ENCODE results near the gene OTC.
A peak's percentile ranks its signal among the peaks of the same experiment; 100 is the strongest.

The OTC gene

DNA sequence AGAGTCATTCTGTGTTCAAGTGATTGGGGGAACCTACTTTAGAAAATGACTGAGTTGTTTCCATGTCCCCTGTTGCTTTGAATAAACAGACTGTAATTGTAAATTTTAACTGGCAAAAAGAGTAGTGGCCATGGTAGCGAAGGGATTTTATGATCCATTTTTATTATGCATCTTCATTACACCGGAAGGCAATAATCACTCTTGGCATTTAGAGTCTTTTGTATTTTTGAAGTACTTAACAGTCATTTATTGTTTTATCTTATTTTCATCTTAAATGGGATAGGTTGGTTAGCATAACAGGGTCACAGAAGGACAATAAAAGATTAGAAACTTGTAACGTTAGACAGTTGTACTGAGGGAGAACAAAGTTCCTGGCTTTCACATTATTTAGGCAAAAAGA is 11.0 kb upstream of the OTC start:
- Histone ChIP-seq H3K14ac (ENCODE audit: low read length) (no peak overlapping the region), H3K18ac (ENCODE audit: low read length) (no peak overlapping the region)
- WGBS (ENCODE audit: extremely low coverage, insufficient coverage, insufficient read length) = no CpG with 5 or more reads among the region's 3 CpGs

DNA sequence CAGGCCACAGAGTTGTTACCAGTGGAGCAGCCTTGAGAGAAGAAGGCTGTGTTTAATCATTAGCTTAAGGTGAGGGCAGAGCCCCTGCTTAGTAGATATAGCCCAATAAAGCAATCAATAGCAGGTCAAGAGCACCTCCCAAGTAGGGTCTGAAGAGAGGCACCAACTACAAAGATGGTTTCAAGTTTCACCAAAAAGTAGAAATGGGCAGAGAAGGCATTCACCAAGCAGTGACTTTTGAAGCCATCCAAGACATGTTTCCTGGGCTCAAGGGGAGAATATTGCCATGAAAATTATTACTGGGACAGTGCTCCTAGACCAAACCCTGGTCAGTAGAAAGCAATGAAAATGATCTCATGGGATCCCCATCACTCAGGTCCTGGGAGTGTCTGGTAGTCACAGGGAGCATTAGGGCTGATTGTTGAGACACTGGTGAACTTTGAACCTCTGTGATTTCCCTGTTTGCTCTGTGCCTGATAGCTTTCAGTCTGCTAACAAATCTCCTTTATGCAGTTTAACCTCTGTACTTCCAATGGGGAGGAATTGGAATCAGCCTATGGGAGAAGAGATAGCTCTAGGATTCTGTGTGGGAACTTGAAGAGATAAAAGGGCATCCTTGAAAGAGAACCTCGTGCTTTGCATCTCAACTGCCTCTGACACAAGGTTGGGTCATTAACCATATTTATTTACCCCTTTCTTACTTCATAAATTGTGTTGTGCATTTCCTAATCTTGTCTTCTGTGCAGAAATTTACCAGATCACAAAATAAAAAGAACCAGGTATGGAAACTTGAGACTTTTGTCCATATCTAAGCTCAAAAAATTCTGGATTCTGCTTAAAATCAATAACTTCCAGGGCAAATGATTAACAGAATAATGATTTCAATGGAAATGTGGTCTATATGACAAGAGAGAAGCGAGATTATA is 9.3 kb upstream of the OTC start:
- Histone ChIP-seq H3K79me2 (ENCODE audit: control insufficient read depth, insufficient read depth, low read length, poor library complexity) (no peaks in the 10 kb centered on the region), H2AK5ac (ENCODE audit: low read length) (no peak overlapping the region)

More for the DNA sequence above, 11.0 kb upstream of the OTC start:
- H3K4me1 ChIP-seq (ENCODE audit: control insufficient read depth in 1 of 2, insufficient read depth in 2 of 2, low read length in 2 of 2) = no peaks in the 10 kb centered on the region
- H3K9me3 ChIP-seq (ENCODE audit: insufficient read depth, low read depth, low read length) = no peaks in the 10 kb centered on the region
- H2AFZ ChIP-seq (ENCODE audit: insufficient read depth, low read length, poor library complexity) = no peak overlapping the region
- H2AK5ac ChIP-seq (ENCODE audit: low read length) = no peak overlapping the region
- no peaks in the 10 kb centered on the region for H3K36me3 ChIP-seq (ENCODE audit: control insufficient read depth in 1 of 2, insufficient read depth in 2 of 2, low read length in 2 of 2)
- H3K4ac ChIP-seq (ENCODE audit: low read depth, low read length) = no peak overlapping the region
- H3K23ac ChIP-seq (ENCODE audit: low read length) = no peak overlapping the region
- no peak for DNase-seq
- no peak overlapping the region for H3K4me3 ChIP-seq (ENCODE audit: low read depth, low read length)
- H3K9ac ChIP-seq (ENCODE audit: low read length) = no peak overlapping the region
- H2BK5ac ChIP-seq (ENCODE audit: low read depth, low read length, poor library complexity) = no peak overlapping the region
- no peak overlapping the region for H4K8ac ChIP-seq (ENCODE audit: low read depth, low read length)
- H3K4me2 ChIP-seq (ENCODE audit: low read length) = no peak overlapping the region
- H4K91ac ChIP-seq (ENCODE audit: low read depth, low read length) = no peak overlapping the region
- H3K79me2 ChIP-seq (ENCODE audit: control insufficient read depth, insufficient read depth, low read length, poor library complexity) = no peaks in the 10 kb centered on the region
- no peak overlapping the region for H2BK120ac ChIP-seq (ENCODE audit: insufficient read depth, low read length, poor library complexity)
- H3K79me1 ChIP-seq (ENCODE audit: low read length) = no peaks in the 10 kb centered on the region
- H2BK12ac ChIP-seq (ENCODE audit: low read length) = no peak overlapping the region
- H3K27me3 ChIP-seq (ENCODE audit: insufficient read depth, low read length) = no peaks in the 10 kb centered on the region
- H3K27ac ChIP-seq (ENCODE audit: low read depth, low read length) = no peak overlapping the region
- H4K12ac ChIP-seq (ENCODE audit: low read depth, low read length) = no peak overlapping the region

DNA sequence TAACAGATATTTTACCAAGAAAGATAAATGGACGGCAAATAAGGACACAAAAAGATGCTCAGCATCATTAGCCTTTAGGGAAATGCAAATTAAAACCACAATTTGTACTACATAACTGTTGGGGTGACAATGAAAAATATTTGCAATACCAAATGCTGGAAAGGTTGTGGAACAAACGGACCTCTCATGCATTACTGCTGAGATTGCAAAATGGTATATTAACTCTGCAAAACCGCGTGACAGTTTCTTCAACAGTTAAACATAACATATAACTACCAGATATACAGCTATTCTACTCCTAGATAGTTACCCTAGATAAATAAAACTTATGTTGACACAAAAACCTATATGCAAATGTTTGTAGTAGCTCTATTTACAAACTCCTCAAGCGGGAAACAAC is 6.3 kb upstream of the OTC start:
- no peak overlapping the region for H3K4me2 ChIP-seq (ENCODE audit: low read length)
- H3K79me1 ChIP-seq (ENCODE audit: low read length) = no peaks in the 10 kb centered on the region
- H2BK120ac ChIP-seq (ENCODE audit: insufficient read depth, low read length, poor library complexity) = no peak overlapping the region
- no peak overlapping the region for H3K27ac ChIP-seq (ENCODE audit: low read depth, low read length)
- H3K18ac ChIP-seq (ENCODE audit: low read length) = no peak overlapping the region
- no peak overlapping the region for H3K9ac ChIP-seq (ENCODE audit: low read length)
- DNase-seq = no peak
- H3K27me3 ChIP-seq (ENCODE audit: insufficient read depth, low read length) = no peaks in the 10 kb centered on the region
- no peak overlapping the region for H4K8ac ChIP-seq (ENCODE audit: low read depth, low read length)
- H3K9me3 ChIP-seq (ENCODE audit: insufficient read depth, low read depth, low read length) = no peaks in the 10 kb centered on the region
- no peak overlapping the region for H2AK5ac ChIP-seq (ENCODE audit: low read length)
- whole genome bisulfite sequencing (ENCODE audit: extremely low coverage, insufficient coverage, insufficient read length) = no CpG with 5 or more reads among the region's 5 CpGs
- H2BK5ac ChIP-seq (ENCODE audit: low read depth, low read length, poor library complexity) = no peak overlapping the region
- no peak overlapping the region for H3K4ac ChIP-seq (ENCODE audit: low read depth, low read length)
- no peak overlapping the region for H4K12ac ChIP-seq (ENCODE audit: low read depth, low read length)
- H2AFZ ChIP-seq (ENCODE audit: insufficient read depth, low read length, poor library complexity) = no peak overlapping the region
- no peak overlapping the region for H3K23ac ChIP-seq (ENCODE audit: low read length)
- no peak overlapping the region for H4K91ac ChIP-seq (ENCODE audit: low read depth, low read length)
- H2BK12ac ChIP-seq (ENCODE audit: low read length) = no peak overlapping the region
- no peaks in the 10 kb centered on the region for H3K36me3 ChIP-seq (ENCODE audit: control insufficient read depth in 1 of 2, insufficient read depth in 2 of 2, low read length in 2 of 2)
- no peaks in the 10 kb centered on the region for H3K4me1 ChIP-seq (ENCODE audit: control insufficient read depth in 1 of 2, insufficient read depth in 2 of 2, low read length in 2 of 2)
- no peaks in the 10 kb centered on the region for H3K79me2 ChIP-seq (ENCODE audit: control insufficient read depth, insufficient read depth, low read length, poor library complexity)
- H3K14ac ChIP-seq (ENCODE audit: low read length) = no peak overlapping the region
- no peak overlapping the region for H3K4me3 ChIP-seq (ENCODE audit: low read depth, low read length)

More for the DNA sequence above, 9.3 kb upstream of the OTC start:
- Histone ChIP-seq H3K9me3 (ENCODE audit: insufficient read depth, low read depth, low read length) (no peaks in the 10 kb centered on the region), H3K18ac (ENCODE audit: low read length) (no peak overlapping the region), H3K9ac (ENCODE audit: low read length) (no peak overlapping the region), H3K4me2 (ENCODE audit: low read length) (no peak overlapping the region), H3K4ac (ENCODE audit: low read depth, low read length) (no peak overlapping the region), H3K14ac (ENCODE audit: low read length) (no peak overlapping the region), H4K8ac (ENCODE audit: low read depth, low read length) (no peak overlapping the region), H2BK120ac (ENCODE audit: insufficient read depth, low read length, poor library complexity) (no peak overlapping the region), H2BK5ac (ENCODE audit: low read depth, low read length, poor library complexity) (no peak overlapping the region), H4K91ac (ENCODE audit: low read depth, low read length) (no peak overlapping the region), H3K4me3 (ENCODE audit: low read depth, low read length) (no peak overlapping the region), H3K79me1 (ENCODE audit: low read length) (no peaks in the 10 kb centered on the region), H2BK12ac (ENCODE audit: low read length) (no peak overlapping the region), H3K27ac (ENCODE audit: low read depth, low read length) (no peak overlapping the region), H3K23ac (ENCODE audit: low read length) (no peak overlapping the region), H3K27me3 (ENCODE audit: insufficient read depth, low read length) (no peaks in the 10 kb centered on the region), H3K36me3 (ENCODE audit: control insufficient read depth in 1 of 2, insufficient read depth in 2 of 2, low read length in 2 of 2) (no peaks in the 10 kb centered on the region), H4K12ac (ENCODE audit: low read depth, low read length) (no peak overlapping the region), H2AFZ (ENCODE audit: insufficient read depth, low read length, poor library complexity) (no peak overlapping the region), H3K4me1 (ENCODE audit: control insufficient read depth in 1 of 2, insufficient read depth in 2 of 2, low read length in 2 of 2) (no peaks in the 10 kb centered on the region)
- DNase-seq = no peak
- WGBS (ENCODE audit: extremely low coverage, insufficient coverage, insufficient read length) = no CpG with 5 or more reads among the region's 2 CpGs

DNA sequence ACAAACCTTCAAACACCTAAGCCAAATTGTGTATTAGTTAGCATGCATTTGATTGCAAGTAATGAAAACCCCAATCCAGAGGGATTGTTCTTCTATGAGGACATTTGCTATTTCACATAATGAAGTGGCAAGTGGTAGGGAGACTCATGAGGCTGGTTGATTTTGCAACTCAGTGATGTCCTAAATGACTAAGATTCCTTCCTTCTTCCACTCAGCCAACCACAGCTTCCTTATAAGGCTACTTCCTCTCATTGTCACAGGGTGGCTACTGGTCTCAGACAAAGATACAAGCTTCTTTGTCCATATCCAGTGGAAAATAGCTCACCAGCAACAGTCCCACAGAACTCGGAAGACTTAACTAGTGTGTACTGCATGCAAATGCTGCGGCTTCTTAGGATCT is 5.3 kb upstream of the OTC start:
- H3K4me2 ChIP-seq (ENCODE audit: low read length) = no peak overlapping the region
- H2BK12ac ChIP-seq (ENCODE audit: low read length) = no peak overlapping the region
- no peak overlapping the region for H2BK120ac ChIP-seq (ENCODE audit: insufficient read depth, low read length, poor library complexity)
- no peak overlapping the region for H3K23ac ChIP-seq (ENCODE audit: low read length)
- no peak overlapping the region for H4K8ac ChIP-seq (ENCODE audit: low read depth, low read length)
- no peak overlapping the region for H3K4ac ChIP-seq (ENCODE audit: low read depth, low read length)
- no CpG with 5 or more reads among the region's 2 CpGs for WGBS (ENCODE audit: extremely low coverage, insufficient coverage, insufficient read length)
- H3K18ac ChIP-seq (ENCODE audit: low read length) = no peak overlapping the region
- H3K4me3 ChIP-seq (ENCODE audit: low read depth, low read length) = no peak overlapping the region
- no peaks in the 10 kb centered on the region for H3K79me2 ChIP-seq (ENCODE audit: control insufficient read depth, insufficient read depth, low read length, poor library complexity)
- H2AK5ac ChIP-seq (ENCODE audit: low read length) = no peak overlapping the region
- H3K36me3 ChIP-seq (ENCODE audit: control insufficient read depth in 1 of 2, insufficient read depth in 2 of 2, low read length in 2 of 2) = no peaks in the 10 kb centered on the region
- no peak overlapping the region for H2AFZ ChIP-seq (ENCODE audit: insufficient read depth, low read length, poor library complexity)
- H3K14ac ChIP-seq (ENCODE audit: low read length) = no peak overlapping the region
- H4K12ac ChIP-seq (ENCODE audit: low read depth, low read length) = no peak overlapping the region
- no peaks in the 10 kb centered on the region for H3K4me1 ChIP-seq (ENCODE audit: control insufficient read depth in 1 of 2, insufficient read depth in 2 of 2, low read length in 2 of 2)
- H3K27ac ChIP-seq (ENCODE audit: low read depth, low read length) = no peak overlapping the region
- no peaks in the 10 kb centered on the region for H3K79me1 ChIP-seq (ENCODE audit: low read length)
- no peak overlapping the region for H2BK5ac ChIP-seq (ENCODE audit: low read depth, low read length, poor library complexity)
- no peak overlapping the region for H4K91ac ChIP-seq (ENCODE audit: low read depth, low read length)
- no peak overlapping the region for H3K9ac ChIP-seq (ENCODE audit: low read length)
- peak; percentile 1 to 44 for DNase-seq
- H3K9me3 ChIP-seq (ENCODE audit: insufficient read depth, low read depth, low read length) = no peaks in the 10 kb centered on the region
- H3K27me3 ChIP-seq (ENCODE audit: insufficient read depth, low read length) = no peaks in the 10 kb centered on the region

Measured in trophoblast cell (in vitro differentiated cells and primary cell).